Measurements from ENCODE around the gene SLC6A3. TPM values are rescaled to one million over a fixed set of nuclear protein-coding genes. Genes with fewer than 3 reads are reported as not detected.
"Not testable (repeated sequence)": the region's sequence is repeated elsewhere in the genome, so short reads cannot be mapped to it uniquely, and the experiment has no call there.

SLC6A3 gene
- total RNA-seq, 1 experiment from 2014 or later: not detected

- no peak for DNase-seq (ENCODE audit: extremely low read depth, low read depth)
These were observed 33.2 kb upstream of the SLC6A3 start for GRCh38 chr5:1478271-1479035.

GRCh38 chr5:1477341-1477740, 32.1 kb upstream of the SLC6A3 start:
- no peak for DNase-seq (ENCODE audit: extremely low read depth, low read depth)

GRCh38 chr5:1476967-1477310, 31.7 kb upstream of the SLC6A3 start:
- DNase-seq (ENCODE audit: extremely low read depth, low read depth): no peak

DNA sequence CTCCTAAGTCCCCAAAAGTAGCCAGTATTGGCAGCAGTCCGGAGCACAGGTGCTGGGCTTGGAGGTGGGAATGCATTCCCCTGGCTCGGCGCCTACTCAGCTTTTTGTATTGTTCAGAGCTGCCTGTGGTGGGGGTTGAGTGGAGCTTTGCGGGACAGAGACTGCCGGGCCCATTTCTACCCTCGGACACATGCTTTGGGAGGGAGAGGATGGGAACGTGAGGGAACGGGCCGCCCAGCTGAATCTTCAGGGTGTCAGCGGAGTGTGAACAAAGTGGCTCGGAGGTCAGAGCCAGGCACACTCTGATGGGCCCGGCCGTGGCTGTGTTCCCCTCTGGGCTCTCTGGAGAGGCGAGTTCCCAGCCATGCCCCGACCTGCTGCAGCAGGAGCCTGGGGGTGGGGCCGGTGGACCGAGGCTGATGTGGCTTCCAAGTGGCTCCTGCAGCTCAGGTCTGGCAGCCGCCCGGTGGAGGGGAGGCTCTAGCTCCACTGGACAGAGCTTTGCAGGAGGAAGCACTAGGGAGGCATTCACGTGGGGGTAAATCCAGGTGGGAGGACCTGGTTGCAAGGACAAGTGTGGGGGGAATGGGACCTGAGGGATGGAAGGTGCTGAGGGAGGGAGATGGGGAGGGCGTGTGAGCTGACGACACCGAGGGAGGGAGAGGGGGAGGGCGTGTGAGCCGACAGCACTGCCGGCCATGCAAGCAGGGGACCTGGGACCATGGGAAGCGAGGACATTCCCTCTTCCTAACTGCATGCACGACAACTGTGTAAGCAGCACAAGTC, 31.1 kb upstream of the SLC6A3 start:
- DNase-seq (ENCODE audit: extremely low read depth, low read depth): no peak

DNA sequence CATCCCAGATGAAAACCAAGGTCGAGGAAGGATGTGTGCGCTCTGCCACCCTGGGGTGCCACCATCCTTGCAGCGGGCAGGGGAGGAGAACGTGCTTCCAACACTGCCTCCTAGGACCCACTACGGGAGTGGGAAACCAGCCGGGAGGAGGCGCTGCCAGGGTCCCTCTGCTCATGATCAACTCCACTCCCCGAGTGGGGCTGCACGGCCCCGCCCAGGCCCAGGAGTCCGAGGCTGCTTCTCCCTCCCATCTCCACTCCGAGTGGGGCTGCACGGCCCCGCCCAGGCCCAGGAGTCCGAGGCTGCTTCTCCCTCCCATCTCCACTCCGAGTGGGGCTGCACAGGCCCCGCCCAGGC, 30.3 kb upstream of the SLC6A3 start:
- not testable (repeated sequence) for DNase-seq (ENCODE audit: extremely low read depth, low read depth)

DNA sequence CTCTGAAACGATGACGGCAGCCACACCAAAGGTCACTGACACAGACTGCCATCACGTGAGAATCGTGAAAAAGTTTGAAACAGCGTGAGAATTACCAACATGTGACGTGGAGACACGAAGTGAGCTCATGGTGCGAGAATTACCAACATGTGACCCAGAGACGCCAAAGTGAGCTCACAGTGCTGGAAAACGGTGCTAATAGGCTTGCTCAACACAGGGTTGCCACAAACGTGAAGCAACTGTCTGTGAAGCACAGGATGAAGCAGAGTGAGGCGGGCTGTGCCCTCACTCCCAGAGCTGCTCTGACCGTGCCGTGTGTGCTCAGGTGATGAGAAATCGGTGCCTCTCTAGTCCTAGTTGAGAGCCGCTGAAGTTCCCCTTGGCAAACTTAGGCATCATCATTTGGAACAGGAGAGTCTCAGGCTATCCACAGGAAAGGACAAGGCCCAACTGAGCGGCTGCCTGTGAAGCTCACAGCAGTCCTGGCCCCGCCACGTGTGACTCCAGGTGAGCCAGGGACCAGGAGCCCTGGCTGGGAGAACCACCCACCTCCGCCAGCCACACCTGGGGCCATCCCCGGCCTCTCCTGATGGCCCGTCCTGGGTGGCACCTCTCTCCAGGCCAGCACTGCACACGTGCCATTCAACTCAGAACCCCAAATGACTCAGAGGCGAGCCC, 29.8 kb upstream of the SLC6A3 start:
- no peak for DNase-seq (ENCODE audit: extremely low read depth, low read depth)

GRCh38 chr5:1474183-1474839, 29.1 kb upstream of the SLC6A3 start:
- no peak for DNase-seq (ENCODE audit: extremely low read depth, low read depth)

GRCh38 chr5:1473746-1474145, 28.5 kb upstream of the SLC6A3 start:
- DNase-seq (ENCODE audit: extremely low read depth, low read depth): no peak

GRCh38 chr5:1472964-1473628, 27.9 kb upstream of the SLC6A3 start:
- DNase-seq (ENCODE audit: extremely low read depth, low read depth): no peak

GRCh38 chr5:1471997-1472963, 27.0 kb upstream of the SLC6A3 start:
- DNase-seq (ENCODE audit: extremely low read depth, low read depth): no peak

- DNase-seq (ENCODE audit: extremely low read depth, low read depth): no peak
These were observed 26.1 kb upstream of the SLC6A3 start for GRCh38 chr5:1471240-1471853.

- no peak for DNase-seq (ENCODE audit: extremely low read depth, low read depth)
These were observed 25.5 kb upstream of the SLC6A3 start for GRCh38 chr5:1470762-1471211.

GRCh38 chr5:1468629-1469527, 23.6 kb upstream of the SLC6A3 start:
- DNase-seq (ENCODE audit: extremely low read depth, low read depth): no peak

DNA sequence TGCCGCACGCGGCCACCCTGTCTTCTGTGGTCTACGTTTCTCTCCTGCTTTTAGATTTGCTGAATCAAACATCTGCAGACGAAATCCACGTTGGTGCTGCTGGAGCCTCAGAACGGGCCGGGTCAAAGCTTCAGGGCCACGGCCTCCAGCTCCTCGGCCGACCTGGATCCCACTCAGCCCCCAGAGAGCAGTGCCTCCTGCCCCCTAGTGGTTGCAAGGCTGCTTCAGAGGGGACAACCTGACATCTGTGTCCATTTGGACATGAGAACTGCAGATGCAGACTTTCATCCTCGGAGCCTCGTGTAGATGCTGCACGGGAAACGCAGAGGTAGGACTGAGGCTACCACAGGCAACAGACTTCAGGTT, 23.0 kb upstream of the SLC6A3 start:
- no peak for DNase-seq (ENCODE audit: extremely low read depth, low read depth)

- no peak for DNase-seq (ENCODE audit: extremely low read depth, low read depth)
These were observed 22.4 kb upstream of the SLC6A3 start for GRCh38 chr5:1467341-1468246.

DNA sequence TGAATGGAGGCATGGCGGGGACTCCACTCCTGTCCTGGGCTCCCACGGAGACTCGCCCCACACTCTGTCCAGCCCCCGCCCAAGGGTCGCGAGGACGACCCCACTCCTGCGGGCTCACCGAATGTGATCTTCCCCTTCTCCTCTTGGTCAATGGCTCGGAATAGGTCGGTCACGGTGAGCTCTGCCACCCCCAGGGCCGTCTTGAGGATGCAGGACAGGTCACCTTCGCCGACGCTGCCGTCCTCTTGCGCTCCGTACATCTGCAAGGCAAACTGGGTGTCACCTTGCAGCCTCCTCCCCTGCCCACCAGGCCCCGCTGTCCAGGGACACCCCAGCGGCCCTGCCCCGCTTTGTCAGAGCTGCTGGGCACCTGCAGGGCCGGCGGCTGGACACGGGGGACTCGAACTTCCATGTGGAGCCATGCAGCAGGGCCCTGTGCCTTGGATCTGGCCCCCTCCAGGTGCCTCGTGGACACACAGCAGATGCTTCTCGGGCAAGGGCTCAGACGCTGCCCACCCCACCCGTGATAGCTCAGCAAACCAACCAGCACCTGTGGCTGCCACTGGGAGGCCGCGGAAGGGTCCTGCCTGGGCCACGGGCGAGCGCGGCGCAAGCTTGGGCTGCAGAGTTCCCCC, 21.5 kb upstream of the SLC6A3 start:
- no peak for DNase-seq (ENCODE audit: extremely low read depth, low read depth)

Measured in NCI-H460 (cell line).